Measurements from ENCODE around the gene KDM4C.

GRCh38 chr9:6845880-6846279 lies 88.1 kb downstream of the KDM4C start:
- TF ChIP-seq, protein P1, sequence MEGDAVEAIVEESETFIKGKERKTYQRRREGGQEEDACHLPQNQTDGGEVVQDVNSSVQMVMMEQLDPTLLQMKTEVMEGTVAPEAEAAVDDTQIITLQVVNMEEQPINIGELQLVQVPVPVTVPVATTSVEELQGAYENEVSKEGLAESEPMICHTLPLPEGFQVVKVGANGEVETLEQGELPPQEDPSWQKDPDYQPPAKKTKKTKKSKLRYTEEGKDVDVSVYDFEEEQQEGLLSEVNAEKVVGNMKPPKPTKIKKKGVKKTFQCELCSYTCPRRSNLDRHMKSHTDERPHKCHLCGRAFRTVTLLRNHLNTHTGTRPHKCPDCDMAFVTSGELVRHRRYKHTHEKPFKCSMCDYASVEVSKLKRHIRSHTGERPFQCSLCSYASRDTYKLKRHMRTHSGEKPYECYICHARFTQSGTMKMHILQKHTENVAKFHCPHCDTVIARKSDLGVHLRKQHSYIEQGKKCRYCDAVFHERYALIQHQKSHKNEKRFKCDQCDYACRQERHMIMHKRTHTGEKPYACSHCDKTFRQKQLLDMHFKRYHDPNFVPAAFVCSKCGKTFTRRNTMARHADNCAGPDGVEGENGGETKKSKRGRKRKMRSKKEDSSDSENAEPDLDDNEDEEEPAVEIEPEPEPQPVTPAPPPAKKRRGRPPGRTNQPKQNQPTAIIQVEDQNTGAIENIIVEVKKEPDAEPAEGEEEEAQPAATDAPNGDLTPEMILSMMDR (IDR thresholded peaks at IDR 0.05; ENCODE audit: insufficient read depth, low read length, poor library complexity, severe bottlenecking): no peak
- TF ChIP-seq EZH2phosphoT487 (conservative IDR thresholded peaks at IDR 0.05; ENCODE audit: low read length): no peak

Data from SU-DHL-6 (cell line).